PC-3 (cell line): ENCODE measurements around the gene UBAC2. TPM values are rescaled to one million over a fixed set of nuclear protein-coding genes. Genes with fewer than 3 reads are reported as not detected.

ENCODE experiments used
- ATAC-seq: fragments of 200-7000 bp; cut with Tn5 transposase; 2 replicates; pipeline ENCODE4 v1.9.1; 2020; ENCODE audit warnings: mild to moderate bottlenecking, moderate library complexity
- BruUV-seq: library from RNA; stranded (reverse); fragments of 400-500 nt; replicated peaks from 2 replicates; lab custom pipeline; 2021; lab: Mats Ljungman, UMichigan
- CTCF ChIA-PET: fragments of 300-600 bp; sonication (Branson Sonifier 250); formaldehyde crosslinking; loops from one replicate; lab custom pipeline; 2022; ENCODE audit warnings: antibody characterized with exemption; lab: Charles Lee
- POLR2A ChIA-PET: fragments of 300-600 bp; sonication (Branson Sonifier 250); formaldehyde crosslinking; loops from one replicate; lab custom pipeline; 2022; ENCODE audit warnings: antibody characterized with exemption; ENCODE audit not compliant: unreplicated experiment; lab: Charles Lee
- DNase-seq: peaks from one replicate; pipeline ENCODE4 v3.0.0-alpha.2; 2015
- H2AFZ ChIP-seq: fragments of 300-600 bp; sonication (generic); 2 replicates; pipeline ENCODE4 v1.6.0; 2016; ENCODE audit warnings: antibody characterized with exemption, low read length
- H3F3A ChIP-seq: fragments of 300-600 bp; sonication (generic); one replicate; pipeline ENCODE4 v1.6.0; 2017; ENCODE audit warnings: antibody characterized with exemption, low read length, control low read depth, mild to moderate bottlenecking; ENCODE audit not compliant: unreplicated experiment
- H3K27ac ChIP-seq: fragments of 300-600 bp; sonication (generic); 2 replicates; pipeline ENCODE4 v1.5.1; 2016; ENCODE audit warnings: mild to moderate bottlenecking, low read length
- H3K27me3 ChIP-seq: fragments of 300-600 bp; sonication (generic); 2 replicates; pipeline ENCODE4 v1.6.1; 2016; ENCODE audit warnings: low read length, mixed read lengths
- H3K36me3 ChIP-seq: fragments of 300-600 bp; sonication (generic); 2 replicates; pipeline ENCODE4 v1.6.1; 2016; ENCODE audit warnings: low read depth, mixed run types, low read length, mixed read lengths
- H3K4me1 ChIP-seq: fragments of 300-600 bp; sonication (generic); 2 replicates; pipeline ENCODE4 v1.5.1; 2016; ENCODE audit warnings: low read length; ENCODE audit not compliant: insufficient read depth
- H3K4me2 ChIP-seq: fragments of 300-600 bp; sonication (generic); 2 replicates; pipeline ENCODE4 v1.6.0; 2016; ENCODE audit warnings: low read length
- H3K4me3 ChIP-seq: fragments of 300-600 bp; sonication (generic); 2 replicates; pipeline ENCODE4 v1.5.1; 2016; ENCODE audit warnings: mild to moderate bottlenecking, low read length, mixed read lengths
- H3K79me2 ChIP-seq: fragments of 300-600 bp; sonication (generic); 2 replicates; pipeline ENCODE4 v1.6.1; 2017; ENCODE audit warnings: low read length, mixed read lengths
- H3K9ac ChIP-seq: fragments of 300-600 bp; sonication (generic); 2 replicates; pipeline ENCODE4 v1.6.0; 2016; ENCODE audit warnings: mild to moderate bottlenecking, low read length
- H3K9me2 ChIP-seq: fragments of 300-600 bp; sonication (generic); replicated peaks from 2 replicates; pipeline ENCODE4 v1.6.1; 2016; ENCODE audit warnings: mixed run types, low read length, mixed read lengths
- H3K9me3 ChIP-seq: fragments of 300-600 bp; sonication (generic); 2 replicates; pipeline ENCODE4 v1.6.1; 2016; ENCODE audit warnings: low read length, mixed read lengths
- H4K20me1 ChIP-seq: fragments of 300-600 bp; sonication (generic); 2 replicates; pipeline ENCODE4 v1.6.1; 2016; ENCODE audit warnings: low read length, mixed read lengths
- EZH2 ChIP-seq: fragments of 300-600 bp; sonication (generic); IDR thresholded peaks from one replicate; pipeline ENCODE4 v1.6.1; 2017; ENCODE audit warnings: antibody characterized with exemption, mild to moderate bottlenecking, low read length; ENCODE audit not compliant: unreplicated experiment
- EZH2phosphoT487 ChIP-seq: fragments of 300-600 bp; sonication (generic); IDR thresholded peaks from 2 replicates; pipeline ENCODE4 v1.6.1; 2018; ENCODE audit warnings: mild to moderate bottlenecking, antibody characterized with exemption, low read length, borderline replicate concordance
- intact Hi-C: fragments of 100-400 bp; cut with micrococcal nuclease; formaldehyde crosslinking; loops from 2 replicates; pipeline ENCODE4 v1.9.0; 2023
- total RNA-seq: library from RNA; depleted of rRNA; stranded (reverse); fragments of >200 nt; gene quantifications from 2 replicates; pipeline ENCODE4 v1.2.3, GENCODE V29; 2014
- TF ChIP-seq, protein P1 (sequence below): fragments of 300-600 bp; sonication (generic); conservative IDR thresholded peaks from 2 replicates; pipeline ENCODE4 v1.5.1; 2017; ENCODE audit warnings: antibody characterized with exemption, low read depth, mild to moderate bottlenecking, low read length

UBAC2 gene
- total RNA-seq, 1 experiment from 2014 or later: 34.5 TPM

DNA sequence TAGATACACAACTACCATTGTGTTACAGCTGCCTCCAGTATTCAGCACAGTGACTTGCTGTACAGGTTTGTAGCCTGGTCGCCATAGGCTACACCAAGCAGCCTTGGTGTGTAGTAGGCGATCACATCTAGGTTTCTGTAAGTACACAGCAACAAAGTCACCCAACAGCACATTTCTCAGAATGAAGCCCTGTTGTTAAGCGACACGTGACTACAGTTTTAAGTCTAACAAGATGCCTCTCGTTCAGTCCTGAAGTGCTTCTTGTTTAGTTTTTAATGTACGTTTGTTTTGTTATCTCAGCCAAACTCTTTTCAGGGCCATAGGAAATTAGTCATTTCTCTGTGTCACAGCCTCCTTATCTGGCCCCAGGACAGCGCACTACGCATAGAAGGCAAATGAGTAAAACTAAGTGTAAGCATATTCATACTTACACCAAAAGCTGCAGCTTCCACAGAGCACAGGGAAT lies 156.5 kb downstream of the UBAC2 start:
- TF ChIP-seq, protein P1, sequence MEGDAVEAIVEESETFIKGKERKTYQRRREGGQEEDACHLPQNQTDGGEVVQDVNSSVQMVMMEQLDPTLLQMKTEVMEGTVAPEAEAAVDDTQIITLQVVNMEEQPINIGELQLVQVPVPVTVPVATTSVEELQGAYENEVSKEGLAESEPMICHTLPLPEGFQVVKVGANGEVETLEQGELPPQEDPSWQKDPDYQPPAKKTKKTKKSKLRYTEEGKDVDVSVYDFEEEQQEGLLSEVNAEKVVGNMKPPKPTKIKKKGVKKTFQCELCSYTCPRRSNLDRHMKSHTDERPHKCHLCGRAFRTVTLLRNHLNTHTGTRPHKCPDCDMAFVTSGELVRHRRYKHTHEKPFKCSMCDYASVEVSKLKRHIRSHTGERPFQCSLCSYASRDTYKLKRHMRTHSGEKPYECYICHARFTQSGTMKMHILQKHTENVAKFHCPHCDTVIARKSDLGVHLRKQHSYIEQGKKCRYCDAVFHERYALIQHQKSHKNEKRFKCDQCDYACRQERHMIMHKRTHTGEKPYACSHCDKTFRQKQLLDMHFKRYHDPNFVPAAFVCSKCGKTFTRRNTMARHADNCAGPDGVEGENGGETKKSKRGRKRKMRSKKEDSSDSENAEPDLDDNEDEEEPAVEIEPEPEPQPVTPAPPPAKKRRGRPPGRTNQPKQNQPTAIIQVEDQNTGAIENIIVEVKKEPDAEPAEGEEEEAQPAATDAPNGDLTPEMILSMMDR: no peak
- TF ChIP-seq EZH2: no peak
- no peak for TF ChIP-seq EZH2phosphoT487
- POLR2A ChIA-PET: no interaction called here
- H3K9me3 ChIP-seq: no peaks in the 10 kb centered on the region
- ATAC-seq: peak; percentile 85
- CTCF ChIA-PET: no interaction called here
- no peak overlapping the region for H2AFZ ChIP-seq
- H3K9me2 ChIP-seq: no peaks in the 10 kb centered on the region
- peak; percentile 48 for DNase-seq
- no peaks in the 10 kb centered on the region for H3K27me3 ChIP-seq
- intact Hi-C loops: no loop called here
- peaks cover 22% of the 10 kb centered on the region for H3K4me1 ChIP-seq
- no peak overlapping the region for H3K9ac ChIP-seq
- no peaks in the 10 kb centered on the region for H4K20me1 ChIP-seq
- H3K4me3 ChIP-seq: no peak overlapping the region
- H3K36me3 ChIP-seq: no peaks in the 10 kb centered on the region
- H3F3A ChIP-seq: no peaks in the 10 kb centered on the region
- H3K4me2 ChIP-seq: 0 out of 2 replicates have a peak overlapping the region, but pooled peaks have one; percentile 22
- no TSS peak for BruUV-seq
- no peaks in the 10 kb centered on the region for H3K79me2 ChIP-seq
- peak overlapping the region; percentile 51 for H3K27ac ChIP-seq

DNA sequence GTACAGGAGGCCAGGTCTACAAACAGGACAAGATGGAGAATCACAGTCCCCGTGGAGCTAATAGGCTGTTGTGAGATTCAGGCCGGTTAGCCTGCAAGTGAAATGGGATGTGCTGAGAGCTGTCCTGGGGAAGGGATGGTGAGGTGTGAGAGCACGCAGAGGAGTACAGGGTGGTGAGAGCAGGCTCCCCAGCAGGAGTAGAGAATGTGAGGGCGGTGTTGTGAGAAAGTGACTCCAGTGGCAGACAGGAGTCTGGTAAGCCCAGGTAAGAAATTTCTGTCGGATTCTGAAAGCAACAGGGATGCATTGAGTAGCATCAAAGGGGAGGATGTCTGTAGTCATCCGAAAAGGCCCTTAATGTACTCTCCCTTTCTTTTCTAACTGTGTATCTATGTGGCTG lies 157.3 kb downstream of the UBAC2 start:
- H3K4me2 ChIP-seq: no peak overlapping the region
- intact Hi-C loops: no loop called here
- H3K9me2 ChIP-seq: no peaks in the 10 kb centered on the region
- ChIA-PET CTCF (no interaction called here), POLR2A (no interaction called here)
- no peak overlapping the region for H3K9ac ChIP-seq
- no peaks in the 10 kb centered on the region for H3F3A ChIP-seq
- no peaks in the 10 kb centered on the region for H3K36me3 ChIP-seq
- H2AFZ ChIP-seq: no peak overlapping the region
- no peaks in the 10 kb centered on the region for H3K79me2 ChIP-seq
- ATAC-seq (no peak), DNase-seq (no peak)
- TF ChIP-seq EZH2phosphoT487 (no peak), EZH2 (no peak)
- TF ChIP-seq, protein P1: no peak
- no peak overlapping the region for H3K27ac ChIP-seq
- BruUV-seq: no TSS peak
- H3K4me3 ChIP-seq: no peak overlapping the region
- H3K27me3 ChIP-seq: no peaks in the 10 kb centered on the region
- no peaks in the 10 kb centered on the region for H4K20me1 ChIP-seq
- H3K4me1 ChIP-seq: peaks cover 22% of the 10 kb centered on the region
- no peaks in the 10 kb centered on the region for H3K9me3 ChIP-seq

DNA sequence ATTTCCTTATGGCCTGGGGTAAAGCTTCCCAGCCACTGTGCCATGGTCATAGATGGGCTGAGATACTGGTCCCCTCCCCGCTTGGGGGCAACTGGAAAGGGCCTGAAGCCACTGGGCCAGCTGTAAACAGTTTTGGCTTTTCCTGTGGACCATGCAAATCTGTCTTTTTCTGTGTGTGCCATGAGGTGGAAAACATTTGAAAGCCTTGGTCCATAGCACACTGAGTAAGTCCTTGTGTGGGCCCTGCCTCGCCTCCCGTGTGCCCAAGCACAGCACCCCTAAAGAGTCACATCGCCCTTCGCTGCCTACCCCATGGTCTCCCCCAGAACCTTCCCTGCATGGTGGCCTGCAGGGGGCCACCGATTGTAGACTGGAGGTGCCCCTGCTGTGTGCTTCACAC lies 158.9 kb downstream of the UBAC2 start:
- Histone ChIP-seq H3K9me3 (no peaks in the 10 kb centered on the region), H4K20me1 (no peaks in the 10 kb centered on the region), H3K4me3 (no peak overlapping the region), H3K4me2 (no peak overlapping the region), H3K9me2 (no peaks in the 10 kb centered on the region), H2AFZ (no peak overlapping the region), H3F3A (no peaks in the 10 kb centered on the region), H3K27me3 (no peaks in the 10 kb centered on the region), H3K9ac (no peak overlapping the region), H3K27ac (no peak overlapping the region), H3K36me3 (no peaks in the 10 kb centered on the region; the same call in 1 of the 2 replicates), H3K4me1 (peaks cover 14% of the 10 kb centered on the region), H3K79me2 (no peaks in the 10 kb centered on the region)
- DNase-seq (no peak), ATAC-seq (no peak)
- TF ChIP-seq, protein P1: no peak
- TF ChIP-seq EZH2phosphoT487 (no peak), EZH2 (no peak)
- POLR2A ChIA-PET: no interaction called here
- no TSS peak for BruUV-seq
- CTCF ChIA-PET: no interaction called here
- intact Hi-C loops: no loop called here
